Choroid plexus epithelial cell (primary cell): ENCODE measurements around the gene PERCC1.

ENCODE experiments used
- DNase-seq: peaks from one replicate; pipeline ENCODE4 v3.0.0-alpha.2; 2010; ENCODE audit warnings: low read depth
- H3K4me3 ChIP-seq: 2 replicates; pipeline ENCODE4 v1.5.1; 2011; ENCODE audit warnings: low read depth, mild to moderate bottlenecking, control low read depth, low read length, moderate library complexity
- TF ChIP-seq, protein P1 (sequence below): conservative IDR thresholded peaks from 2 replicates; pipeline ENCODE4 v1.5.1; 2011; ENCODE audit warnings: low read depth, mild to moderate bottlenecking, control low read depth, inconsistent platforms, low read length, moderate library complexity

The PERCC1 gene

GRCh38 chr16:1445518-1446203 lies 14.8 kb downstream of the PERCC1 start:
- TF ChIP-seq, protein P1, sequence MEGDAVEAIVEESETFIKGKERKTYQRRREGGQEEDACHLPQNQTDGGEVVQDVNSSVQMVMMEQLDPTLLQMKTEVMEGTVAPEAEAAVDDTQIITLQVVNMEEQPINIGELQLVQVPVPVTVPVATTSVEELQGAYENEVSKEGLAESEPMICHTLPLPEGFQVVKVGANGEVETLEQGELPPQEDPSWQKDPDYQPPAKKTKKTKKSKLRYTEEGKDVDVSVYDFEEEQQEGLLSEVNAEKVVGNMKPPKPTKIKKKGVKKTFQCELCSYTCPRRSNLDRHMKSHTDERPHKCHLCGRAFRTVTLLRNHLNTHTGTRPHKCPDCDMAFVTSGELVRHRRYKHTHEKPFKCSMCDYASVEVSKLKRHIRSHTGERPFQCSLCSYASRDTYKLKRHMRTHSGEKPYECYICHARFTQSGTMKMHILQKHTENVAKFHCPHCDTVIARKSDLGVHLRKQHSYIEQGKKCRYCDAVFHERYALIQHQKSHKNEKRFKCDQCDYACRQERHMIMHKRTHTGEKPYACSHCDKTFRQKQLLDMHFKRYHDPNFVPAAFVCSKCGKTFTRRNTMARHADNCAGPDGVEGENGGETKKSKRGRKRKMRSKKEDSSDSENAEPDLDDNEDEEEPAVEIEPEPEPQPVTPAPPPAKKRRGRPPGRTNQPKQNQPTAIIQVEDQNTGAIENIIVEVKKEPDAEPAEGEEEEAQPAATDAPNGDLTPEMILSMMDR = no peak
- DNase-seq = no peak
- no peak overlapping the region for H3K4me3 ChIP-seq

GRCh38 chr16:1446296-1447080 lies 15.6 kb downstream of the PERCC1 start:
- TF ChIP-seq, protein P1 = no peak
- H3K4me3 ChIP-seq = no peak overlapping the region
- no peak for DNase-seq

- no peak overlapping the region for H3K4me3 ChIP-seq
- DNase-seq = no peak
- TF ChIP-seq, protein P1 = no peak
Measured at GRCh38 chr16:1447965-1448364, 17.1 kb downstream of the PERCC1 start.

GRCh38 chr16:1448536-1449116 lies 17.7 kb downstream of the PERCC1 start:
- no peak for DNase-seq
- TF ChIP-seq, protein P1 = no peak
- no peak overlapping the region for H3K4me3 ChIP-seq

DNA sequence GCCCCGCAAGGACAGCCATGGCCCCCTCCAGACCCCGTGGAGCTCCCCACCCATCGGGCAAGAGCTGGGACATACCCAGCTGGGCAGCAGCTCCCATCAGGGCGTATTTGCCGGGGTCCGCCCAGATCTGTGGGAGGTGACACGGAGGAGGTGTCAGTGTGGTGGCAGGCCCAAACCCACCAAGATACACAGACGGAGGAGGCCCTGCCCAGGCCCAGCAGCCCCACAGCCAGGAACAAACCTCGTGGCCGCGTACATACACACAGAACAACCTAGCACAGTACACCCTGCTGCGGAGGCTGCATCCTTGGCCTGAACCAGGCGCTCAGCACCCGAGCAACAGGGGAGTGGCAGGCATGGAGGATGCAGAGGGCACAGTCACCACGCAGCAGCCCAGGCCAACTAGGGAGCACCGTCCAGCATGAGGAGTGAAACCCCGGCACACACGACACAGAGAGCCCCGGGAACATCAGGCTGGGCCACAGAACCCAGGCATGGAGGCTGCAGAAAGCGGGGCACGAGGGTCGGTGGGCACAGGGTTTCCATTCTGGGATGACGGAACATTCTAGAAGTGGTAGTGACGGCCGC lies 18.4 kb downstream of the PERCC1 start:
- DNase-seq = no peak
- TF ChIP-seq, protein P1 = no peak
- H3K4me3 ChIP-seq = no peak overlapping the region

DNA sequence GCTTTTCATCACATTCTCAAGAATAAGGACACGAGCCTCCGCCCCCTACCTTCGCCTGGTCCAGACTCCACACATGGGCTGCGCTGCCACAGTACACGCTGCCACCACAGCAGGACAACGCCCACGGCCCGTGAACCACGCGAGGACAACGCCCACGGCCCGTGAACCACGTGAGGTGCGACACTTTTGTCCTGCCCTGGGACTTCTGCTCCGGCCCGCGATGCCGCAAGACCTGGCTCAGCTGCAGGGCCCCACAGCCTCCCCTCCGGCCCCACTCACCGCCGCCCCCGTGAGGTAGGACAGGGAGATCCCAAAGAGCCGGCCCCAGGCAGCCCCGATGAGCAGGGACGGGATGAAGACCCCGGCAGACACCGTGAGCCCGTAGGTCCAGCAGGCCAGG lies 19.3 kb downstream of the PERCC1 start:
- DNase-seq = no peak
- no peak overlapping the region for H3K4me3 ChIP-seq
- TF ChIP-seq, protein P1 = peak; percentile 9
